Mucosa of descending colon (tissue), 3 donors: ENCODE measurements around the gene VPS35L. TPM values are rescaled to one million over a fixed set of nuclear protein-coding genes. Genes with fewer than 3 reads are reported as not detected.

Experiments
- ATAC-seq: fragments of 200-7000 bp; cut with Tn5 transposase; one replicate; pipeline ENCODE4 v1.9.1; 2020; ENCODE audit warnings: mild to moderate bottlenecking, moderate library complexity
- DNase-seq, 3 donors: peaks; one replicate each; pipeline ENCODE4 v3.0.0-alpha.2; 2020
- H3K36me3 ChIP-seq: fragments of 200-600 bp; one replicate; pipeline ENCODE4 v1.8.0; 2021; ENCODE audit warnings: low read depth, mild to moderate bottlenecking
- H3K4me1 ChIP-seq: fragments of 200-600 bp; one replicate; pipeline ENCODE4 v1.8.0; 2021; ENCODE audit warnings: low read depth, mild to moderate bottlenecking
- H3K4me3 ChIP-seq: fragments of 200-600 bp; one replicate; pipeline ENCODE4 v1.8.0; 2021; ENCODE audit warnings: mild to moderate bottlenecking
- H3K9me3 ChIP-seq: fragments of 200-600 bp; one replicate; pipeline ENCODE4 v1.8.0; 2021; ENCODE audit warnings: mild to moderate bottlenecking
- intact Hi-C, 2 donors: fragments of 100-400 bp; cut with DNase I in 1 of 2; cut with micrococcal nuclease in 1 of 2; formaldehyde crosslinking; loops; one replicate each; pipeline versions ENCODE4 v1.11.0 to v1.11.1; 2022; cut with DNase I, micrococcal nuclease
- total RNA-seq, 3 donors: library from RNA; stranded (reverse); fragmentation: NEBNext Ultra II Directional in 2 of 3; extraction: Animal tissue kit (Norgen Biotek cat#: 25700) in 2 of 3; gene quantifications; one replicate each; pipeline versions ENCODE4 v1.2.1 to v1.2.4, GENCODE V29; 2021 to 2023
- TF ChIP-seq, protein P1 (sequence below): fragments of 200-600 bp; IDR thresholded peaks from one replicate; pipeline ENCODE4 v1.8.0; 2022; ENCODE audit warnings: antibody characterized with exemption, mild to moderate bottlenecking
- donor health status: DM: no; HTN: no; CAD: no; lungs with moderate emphysema.
- donor health status: DM: no; HTN: no; CAD: no.
- donor health status: DM: no; HTN: yes; CAD: no.

Gene VPS35L
- total RNA-seq, 3 donors from 2014 or later = 47.2 to 61.7 (median 61.4) TPM

GRCh38 chr16:19621445-19621844 lies 65.9 kb downstream of the VPS35L start:
- H3K9me3 ChIP-seq = no peaks in the 10 kb centered on the region
- H3K4me3 ChIP-seq = no peak overlapping the region
- intact Hi-C loops = no loop called here
- DNase-seq (no peak), ATAC-seq (no peak)
- TF ChIP-seq, protein P1, sequence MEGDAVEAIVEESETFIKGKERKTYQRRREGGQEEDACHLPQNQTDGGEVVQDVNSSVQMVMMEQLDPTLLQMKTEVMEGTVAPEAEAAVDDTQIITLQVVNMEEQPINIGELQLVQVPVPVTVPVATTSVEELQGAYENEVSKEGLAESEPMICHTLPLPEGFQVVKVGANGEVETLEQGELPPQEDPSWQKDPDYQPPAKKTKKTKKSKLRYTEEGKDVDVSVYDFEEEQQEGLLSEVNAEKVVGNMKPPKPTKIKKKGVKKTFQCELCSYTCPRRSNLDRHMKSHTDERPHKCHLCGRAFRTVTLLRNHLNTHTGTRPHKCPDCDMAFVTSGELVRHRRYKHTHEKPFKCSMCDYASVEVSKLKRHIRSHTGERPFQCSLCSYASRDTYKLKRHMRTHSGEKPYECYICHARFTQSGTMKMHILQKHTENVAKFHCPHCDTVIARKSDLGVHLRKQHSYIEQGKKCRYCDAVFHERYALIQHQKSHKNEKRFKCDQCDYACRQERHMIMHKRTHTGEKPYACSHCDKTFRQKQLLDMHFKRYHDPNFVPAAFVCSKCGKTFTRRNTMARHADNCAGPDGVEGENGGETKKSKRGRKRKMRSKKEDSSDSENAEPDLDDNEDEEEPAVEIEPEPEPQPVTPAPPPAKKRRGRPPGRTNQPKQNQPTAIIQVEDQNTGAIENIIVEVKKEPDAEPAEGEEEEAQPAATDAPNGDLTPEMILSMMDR = no peak
- H3K4me1 ChIP-seq = no peaks in the 10 kb centered on the region
- H3K36me3 ChIP-seq = no peaks in the 10 kb centered on the region

GRCh38 chr16:19625039-19625438 lies 69.5 kb downstream of the VPS35L start:
- Histone ChIP-seq H3K9me3 (no peaks in the 10 kb centered on the region), H3K4me1 (no peaks in the 10 kb centered on the region), H3K36me3 (no peaks in the 10 kb centered on the region), H3K4me3 (no peak overlapping the region)
- DNase-seq (no peak), ATAC-seq (no peak)
- TF ChIP-seq, protein P1 = no peak
- intact Hi-C loops = no loop called here

- no peaks in the 10 kb centered on the region for H3K36me3 ChIP-seq
- DNase-seq (no peak), ATAC-seq (no peak)
- TF ChIP-seq, protein P1 = no peak
- intact Hi-C loops = no loop called here
- no peaks in the 10 kb centered on the region for H3K9me3 ChIP-seq
- no peak overlapping the region for H3K4me3 ChIP-seq
- H3K4me1 ChIP-seq = no peaks in the 10 kb centered on the region
These were observed 81.1 kb downstream of the VPS35L start for GRCh38 chr16:19636436-19637267.

DNA sequence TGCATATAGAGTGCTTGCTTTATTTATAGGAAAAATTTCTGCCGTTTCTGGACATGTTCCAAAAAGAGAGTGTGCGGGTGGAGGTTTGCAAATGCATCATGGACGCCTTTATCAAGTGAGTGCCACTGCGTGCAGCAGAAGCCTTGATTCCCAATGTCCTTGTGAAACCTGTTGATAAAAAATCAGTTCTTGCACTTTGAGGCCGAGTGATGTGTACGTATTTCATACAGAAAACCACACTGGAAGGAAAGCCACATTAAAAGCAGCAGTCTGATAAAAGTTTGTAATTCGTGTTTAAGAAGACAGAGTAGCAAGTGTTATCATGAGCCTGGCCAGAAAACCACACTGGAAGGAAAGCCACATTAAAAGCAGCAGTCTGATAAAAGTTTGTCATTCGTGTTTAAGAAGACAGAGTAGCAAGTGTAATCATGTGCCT lies 84.5 kb downstream of the VPS35L start:
- H3K36me3 ChIP-seq = no peaks in the 10 kb centered on the region
- TF ChIP-seq, protein P1 = no peak
- no peaks in the 10 kb centered on the region for H3K4me1 ChIP-seq
- intact Hi-C loops = no loop called here
- DNase-seq (no peak), ATAC-seq (no peak)
- H3K4me3 ChIP-seq = no peak overlapping the region
- no peaks in the 10 kb centered on the region for H3K9me3 ChIP-seq

- intact Hi-C loops = no loop called here
- DNase-seq = no peak
- TF ChIP-seq, protein P1 = no peak
These were observed 87.0 kb downstream of the VPS35L start for GRCh38 chr16:19642501-19642900.

More at GRCh38 chr16:19642501-19642900, 87.0 kb downstream of the VPS35L start:
- Histone ChIP-seq H3K9me3 (no peaks in the 10 kb centered on the region), H3K36me3 (no peaks in the 10 kb centered on the region), H3K4me3 (no peak overlapping the region), H3K4me1 (no peaks in the 10 kb centered on the region)
- ATAC-seq = no peak
